ENCODE results near the gene NKIRAS1.

DNA sequence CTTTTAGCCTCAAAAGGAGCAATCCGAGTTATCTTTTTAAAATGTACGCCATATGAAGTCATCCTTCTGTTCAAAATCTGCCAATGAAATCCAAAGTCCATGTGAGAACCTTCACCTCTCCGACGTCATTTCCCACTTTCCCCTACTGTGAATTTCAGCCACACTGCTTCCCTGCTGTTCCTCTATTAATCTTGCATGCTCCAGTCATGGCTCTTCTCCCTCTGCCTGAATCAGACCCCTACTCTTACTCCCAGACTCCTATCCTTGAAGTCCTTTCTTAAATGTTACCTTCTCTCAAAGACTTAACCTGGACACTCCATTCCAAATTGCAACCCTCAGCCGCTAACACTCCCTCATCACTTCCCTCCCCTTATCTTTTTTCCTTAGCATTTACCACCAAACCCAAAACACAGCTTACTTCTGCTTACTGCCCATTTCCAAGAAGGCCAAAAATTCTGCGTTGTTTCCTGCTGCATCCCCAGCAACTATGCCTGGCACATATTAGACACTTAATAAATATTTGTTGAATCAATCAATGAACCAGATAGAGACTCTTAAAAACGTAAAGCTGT is 1.2 kb downstream of the NKIRAS1 start:
- no peak for TF ChIP-seq NANOG (IDR thresholded peaks at IDR 0.05; ENCODE audit: borderline replicate concordance)
- TF ChIP-seq, protein P1, sequence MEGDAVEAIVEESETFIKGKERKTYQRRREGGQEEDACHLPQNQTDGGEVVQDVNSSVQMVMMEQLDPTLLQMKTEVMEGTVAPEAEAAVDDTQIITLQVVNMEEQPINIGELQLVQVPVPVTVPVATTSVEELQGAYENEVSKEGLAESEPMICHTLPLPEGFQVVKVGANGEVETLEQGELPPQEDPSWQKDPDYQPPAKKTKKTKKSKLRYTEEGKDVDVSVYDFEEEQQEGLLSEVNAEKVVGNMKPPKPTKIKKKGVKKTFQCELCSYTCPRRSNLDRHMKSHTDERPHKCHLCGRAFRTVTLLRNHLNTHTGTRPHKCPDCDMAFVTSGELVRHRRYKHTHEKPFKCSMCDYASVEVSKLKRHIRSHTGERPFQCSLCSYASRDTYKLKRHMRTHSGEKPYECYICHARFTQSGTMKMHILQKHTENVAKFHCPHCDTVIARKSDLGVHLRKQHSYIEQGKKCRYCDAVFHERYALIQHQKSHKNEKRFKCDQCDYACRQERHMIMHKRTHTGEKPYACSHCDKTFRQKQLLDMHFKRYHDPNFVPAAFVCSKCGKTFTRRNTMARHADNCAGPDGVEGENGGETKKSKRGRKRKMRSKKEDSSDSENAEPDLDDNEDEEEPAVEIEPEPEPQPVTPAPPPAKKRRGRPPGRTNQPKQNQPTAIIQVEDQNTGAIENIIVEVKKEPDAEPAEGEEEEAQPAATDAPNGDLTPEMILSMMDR (conservative IDR thresholded peaks at IDR 0.05; ENCODE audit: low read depth in 2 of 2) = no peak
- no peak for TF ChIP-seq POLR2AphosphoS5 (IDR thresholded peaks at IDR 0.05; ENCODE audit: low read depth)
- TF ChIP-seq STAT1 (IDR thresholded peaks at IDR 0.05; ENCODE audit: unreplicated experiment) = no peak

Measured in GM23338 (cell line).